Gastrocnemius medialis (tissue), 4 donors: ENCODE data around the gene CMTM3.

ENCODE experiments used
- CTCF ChIP-seq, 5 experiments: fragments of 450-650 bp in 3 of 5; fragments of 200-600 bp in 2 of 5; sonication (generic) in 2 of 5; IDR thresholded peaks in 4 of 5; conservative IDR thresholded peaks in 1 of 5; 1 replicate in 4 of 5; 2 replicates in 1 of 5; pipeline ENCODE4 v1.5.1; 2016 to 2019; ENCODE audit warnings: antibody characterized with exemption in 5 of 5, mild to moderate bottlenecking in 3 of 5, moderate library complexity in 3 of 5
- POLR2A ChIP-seq, 2 donors: fragments of 450-650 bp; IDR thresholded peaks; one replicate each; pipeline ENCODE4 v1.6.1; 2017; ENCODE audit warnings: antibody characterized with exemption in 2 of 2, mild to moderate bottlenecking in 2 of 2, moderate library complexity in 2 of 2

GRCh38 chr16:66566051-66566901 lies 38.2 kb upstream of the CMTM3 start, which contains the start of gene CMTM1:
- no peak for TF ChIP-seq CTCF (IDR thresholded peaks at IDR 0.05 in 4 of 5, conservative IDR thresholded peaks at IDR 0.05 in 1 of 5)
- TF ChIP-seq POLR2A (IDR thresholded peaks at IDR 0.05) = no peak
